Testis (tissue), 2 donors: ENCODE data around the gene CELF4.

Experiments
- POLR2A ChIP-seq: fragments of 450-650 bp; IDR thresholded peaks from one replicate; pipeline ENCODE4 v1.6.1; 2017; ENCODE audit warnings: antibody characterized with exemption, mild to moderate bottlenecking, moderate library complexity
- TF ChIP-seq, protein P1 (sequence below), 3 experiments: fragments of 450-650 bp in 2 of 3; fragments of 200-600 bp in 1 of 3; sonication (generic) in 1 of 3; IDR thresholded peaks; one replicate each; pipeline ENCODE4 v1.5.1; 2016 to 2019; ENCODE audit warnings: antibody characterized with exemption in 3 of 3, mild to moderate bottlenecking in 2 of 3, moderate library complexity in 1 of 3

GRCh38 chr18:37294951-37295350 lies 270.6 kb downstream of the CELF4 start:
- TF ChIP-seq, protein P1, sequence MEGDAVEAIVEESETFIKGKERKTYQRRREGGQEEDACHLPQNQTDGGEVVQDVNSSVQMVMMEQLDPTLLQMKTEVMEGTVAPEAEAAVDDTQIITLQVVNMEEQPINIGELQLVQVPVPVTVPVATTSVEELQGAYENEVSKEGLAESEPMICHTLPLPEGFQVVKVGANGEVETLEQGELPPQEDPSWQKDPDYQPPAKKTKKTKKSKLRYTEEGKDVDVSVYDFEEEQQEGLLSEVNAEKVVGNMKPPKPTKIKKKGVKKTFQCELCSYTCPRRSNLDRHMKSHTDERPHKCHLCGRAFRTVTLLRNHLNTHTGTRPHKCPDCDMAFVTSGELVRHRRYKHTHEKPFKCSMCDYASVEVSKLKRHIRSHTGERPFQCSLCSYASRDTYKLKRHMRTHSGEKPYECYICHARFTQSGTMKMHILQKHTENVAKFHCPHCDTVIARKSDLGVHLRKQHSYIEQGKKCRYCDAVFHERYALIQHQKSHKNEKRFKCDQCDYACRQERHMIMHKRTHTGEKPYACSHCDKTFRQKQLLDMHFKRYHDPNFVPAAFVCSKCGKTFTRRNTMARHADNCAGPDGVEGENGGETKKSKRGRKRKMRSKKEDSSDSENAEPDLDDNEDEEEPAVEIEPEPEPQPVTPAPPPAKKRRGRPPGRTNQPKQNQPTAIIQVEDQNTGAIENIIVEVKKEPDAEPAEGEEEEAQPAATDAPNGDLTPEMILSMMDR (IDR thresholded peaks at IDR 0.05): no peak
- TF ChIP-seq POLR2A: no peak
